Activated CD4-positive, alpha-beta T cell treated with anti-CD3 and anti-CD28 coated beads for 36 hours (primary cell): ENCODE results near the gene UBE2K. TPM values are rescaled to one million over a fixed set of nuclear protein-coding genes. Genes with fewer than 3 reads are reported as not detected.
"Not testable (repeated sequence)": the region's sequence is repeated elsewhere in the genome, so short reads cannot be mapped to it uniquely, and the experiment has no call there.

Experiments
- ATAC-seq: fragments of 200-7000 bp; cut with Tn5 transposase; one replicate; pipeline ENCODE4 v1.10.0; 2021; ENCODE audit warnings: mild to moderate bottlenecking, moderate library complexity
- CTCF ChIA-PET: fragments of 350-600 bp; sonication (Branson Sonifier 250); formaldehyde crosslinking; loops from one replicate; lab custom pipeline; 2021; ENCODE audit warnings: antibody characterized with exemption; lab: Charles Lee
- POLR2A ChIA-PET: fragments of 350-600 bp; sonication (Branson Sonifier 250); formaldehyde crosslinking; loops from one replicate; lab custom pipeline; 2021; ENCODE audit warnings: antibody characterized with exemption, inconsistent platforms; lab: Charles Lee
- DNase-seq: peaks from one replicate; pipeline ENCODE4 v3.0.0-alpha.2; 2020
- H3K27ac Mint-ChIP-seq: one replicate; pipeline ENCODE4 v1.8.0; 2021; ENCODE audit warnings: mixed read lengths
- H3K27me3 Mint-ChIP-seq: one replicate; pipeline ENCODE4 v1.8.0; 2021; ENCODE audit warnings: mixed read lengths
- H3K36me3 Mint-ChIP-seq: one replicate; pipeline ENCODE4 v1.8.0; 2021; ENCODE audit warnings: low read depth, mixed read lengths
- H3K4me1 Mint-ChIP-seq: one replicate; pipeline ENCODE4 v1.8.0; 2021; ENCODE audit warnings: mixed read lengths
- H3K4me3 Mint-ChIP-seq: one replicate; pipeline ENCODE4 v1.8.0; 2021; ENCODE audit warnings: mild to moderate bottlenecking, moderate library complexity, mixed read lengths
- H3K9me3 Mint-ChIP-seq: one replicate; pipeline ENCODE4 v1.8.0; 2021; ENCODE audit warnings: low read depth, mixed read lengths
- intact Hi-C, 2 experiments: fragments of 100-400 bp; cut with DNase I in 1 of 2; cut with micrococcal nuclease in 1 of 2; formaldehyde crosslinking; loops; one replicate each; pipeline versions ENCODE4 v1.14.2 to v1.15.1; 2022 to 2024; cut with DNase I, micrococcal nuclease
- total RNA-seq, 2 experiments: library from RNA; stranded (reverse); gene quantifications; one replicate each; pipeline ENCODE4 v1.2.3, GENCODE V29; 2021

The UBE2K gene
- total RNA-seq, 2 experiments from 2014 or later, result 87.2 to 122 TPM

DNA sequence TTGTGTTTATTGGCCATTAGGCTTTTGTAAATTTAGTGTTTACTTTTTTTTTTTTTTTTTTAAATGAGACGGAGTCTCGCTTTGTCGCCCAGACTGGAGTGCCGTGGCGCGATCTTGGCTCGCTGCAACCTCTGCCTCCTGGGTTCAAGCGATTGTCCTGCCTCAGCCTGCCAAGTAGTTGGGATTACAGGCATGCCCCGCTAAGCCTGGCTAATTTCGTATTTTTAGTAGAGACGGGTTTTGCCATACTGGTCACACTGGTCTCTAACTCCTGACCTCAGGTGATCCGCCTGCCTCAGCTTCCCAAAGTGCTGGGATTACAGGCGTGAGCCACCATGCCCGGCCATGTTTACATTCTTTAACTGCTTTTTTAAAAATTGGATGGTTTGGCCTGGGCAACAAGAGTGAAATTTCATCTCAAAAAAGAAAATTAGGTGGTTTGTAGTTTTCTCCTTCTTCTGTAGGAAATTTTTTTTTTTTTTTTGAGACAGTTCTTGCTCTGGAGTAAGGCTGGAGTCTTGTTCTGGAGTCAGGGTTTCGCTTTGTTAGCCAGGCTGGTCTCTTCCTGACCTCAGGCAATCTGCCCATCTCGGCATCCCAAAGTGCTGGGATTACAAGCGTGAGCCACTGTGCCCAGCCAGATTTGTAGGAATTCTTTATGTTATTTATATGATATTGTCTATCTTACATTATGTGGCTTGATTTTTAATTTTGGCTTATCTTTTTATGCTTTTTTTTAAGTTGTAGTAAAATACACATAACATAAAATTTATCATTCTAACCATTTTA is 15.1 kb downstream of the UBE2K start:
- intact Hi-C loops, result loop anchor here in 1 of 2 experiments (1.0 kb wide), 1 partner anchor 13 kb away; no protein-coding TSS in a partner anchor
- Mint-ChIP-seq H3K4me3 (no peak overlapping the region), H3K36me3 (peaks cover 30% of the 10 kb centered on the region), H3K27me3 (no peaks in the 10 kb centered on the region), H3K4me1 (peaks cover 58% of the 10 kb centered on the region), H3K27ac (no peak overlapping the region), H3K9me3 (no peaks in the 10 kb centered on the region)
- no peak for ATAC-seq
- DNase-seq, result no peak
- CTCF ChIA-PET, result no interaction called here
- POLR2A ChIA-PET, result interaction anchor here (0.6 kb wide), 2 partner anchors 168 to 977 kb away, joined by 4 to 7 read pairs; no protein-coding TSS in a partner anchor

DNA sequence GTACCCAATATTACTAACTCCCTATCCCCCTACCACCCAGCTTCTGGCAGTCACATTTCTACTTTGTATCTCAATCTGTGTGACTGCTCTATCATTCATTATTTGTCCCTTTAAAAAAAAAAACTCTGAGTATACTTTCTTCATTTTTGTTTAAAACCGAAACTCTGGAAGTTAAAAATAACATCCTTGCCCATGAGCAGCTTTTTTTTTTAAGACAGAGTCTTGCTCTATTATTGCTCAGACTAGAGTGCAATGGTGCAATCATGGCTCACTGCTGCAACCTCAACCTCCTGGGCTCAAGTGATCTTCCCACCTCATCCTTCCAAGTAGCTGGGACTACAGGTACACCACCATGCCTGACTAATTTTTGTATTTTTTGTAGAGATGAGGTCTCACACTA is 15.8 kb downstream of the UBE2K start:
- CTCF ChIA-PET, result no interaction called here
- ATAC-seq (peak; percentile 49), DNase-seq (no peak)
- intact Hi-C loops, result loop anchor here in 1 of 2 experiments (1.0 kb wide), 1 partner anchor 13 kb away; no protein-coding TSS in a partner anchor
- no peak overlapping the region for H3K27ac Mint-ChIP-seq
- POLR2A ChIA-PET, result interaction anchor here (0.6 kb wide), 2 partner anchors 167 to 976 kb away, joined by 4 to 7 read pairs; no protein-coding TSS in a partner anchor
- peaks cover 32% of the 10 kb centered on the region for H3K36me3 Mint-ChIP-seq
- no peaks in the 10 kb centered on the region for H3K9me3 Mint-ChIP-seq
- no peak overlapping the region for H3K4me3 Mint-ChIP-seq
- peaks cover 55% of the 10 kb centered on the region for H3K4me1 Mint-ChIP-seq
- H3K27me3 Mint-ChIP-seq, result no peaks in the 10 kb centered on the region

DNA sequence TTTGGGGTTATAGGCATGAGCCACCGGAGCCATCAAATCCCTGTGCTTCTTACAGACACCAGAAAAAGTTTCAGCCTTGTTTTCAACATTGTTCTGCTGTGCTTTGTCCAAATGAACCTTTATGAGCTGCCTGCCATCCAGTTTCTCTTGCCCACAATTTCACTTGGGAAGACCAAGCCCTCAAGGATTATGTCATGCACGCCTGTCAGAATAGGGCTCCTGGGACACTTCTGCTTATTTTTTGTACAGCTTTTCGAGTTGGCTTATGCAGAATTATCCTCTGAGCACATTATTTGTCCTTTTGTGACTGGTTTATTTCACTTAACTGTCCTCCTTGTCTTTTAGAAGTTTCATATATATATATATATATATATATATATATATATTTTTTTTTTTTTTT is 16.2 kb downstream of the UBE2K start:
- no peaks in the 10 kb centered on the region for H3K27me3 Mint-ChIP-seq
- ATAC-seq, result no peak
- H3K4me1 Mint-ChIP-seq, result peaks cover 55% of the 10 kb centered on the region
- DNase-seq, result no peak
- no peak overlapping the region for H3K4me3 Mint-ChIP-seq
- H3K9me3 Mint-ChIP-seq, result no peaks in the 10 kb centered on the region
- ChIA-PET POLR2A (no interaction called here), CTCF (no interaction called here)
- H3K36me3 Mint-ChIP-seq, result peaks cover 32% of the 10 kb centered on the region
- H3K27ac Mint-ChIP-seq, result no peak overlapping the region
- intact Hi-C loops, result no loop called here

DNA sequence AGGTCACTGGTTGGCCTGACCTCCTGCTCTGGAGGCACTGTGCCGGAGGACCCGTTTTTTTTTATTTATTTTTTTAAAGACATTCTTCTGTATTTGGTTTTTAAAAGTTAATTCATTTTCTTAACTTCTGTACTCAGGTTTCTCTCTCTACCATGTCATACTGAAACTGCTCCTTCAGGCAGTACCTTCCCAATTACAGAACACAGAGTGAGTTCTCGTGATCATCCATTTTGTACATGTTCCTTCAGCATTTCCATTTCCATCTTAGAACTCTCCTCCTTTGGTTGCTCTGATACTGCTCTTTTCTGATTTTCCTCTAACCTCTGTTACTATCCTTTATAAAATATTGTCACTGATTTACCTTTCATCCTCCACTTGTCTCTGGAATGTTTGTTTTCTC is 17.9 kb downstream of the UBE2K start:
- ChIA-PET CTCF (interaction anchor here (1.2 kb wide), 1 partner anchor 18 kb away, joined by 3 read pairs; the partner anchor contains the start of gene UBE2K), POLR2A (no interaction called here)
- Mint-ChIP-seq H3K27me3 (no peaks in the 10 kb centered on the region), H3K9me3 (no peaks in the 10 kb centered on the region), H3K4me3 (no peak overlapping the region), H3K36me3 (peaks cover 36% of the 10 kb centered on the region), H3K27ac (peak overlapping the region; percentile 61), H3K4me1 (peaks cover 58% of the 10 kb centered on the region)
- no peak for ATAC-seq
- intact Hi-C loops, result no loop called here
- DNase-seq, result no peak

DNA sequence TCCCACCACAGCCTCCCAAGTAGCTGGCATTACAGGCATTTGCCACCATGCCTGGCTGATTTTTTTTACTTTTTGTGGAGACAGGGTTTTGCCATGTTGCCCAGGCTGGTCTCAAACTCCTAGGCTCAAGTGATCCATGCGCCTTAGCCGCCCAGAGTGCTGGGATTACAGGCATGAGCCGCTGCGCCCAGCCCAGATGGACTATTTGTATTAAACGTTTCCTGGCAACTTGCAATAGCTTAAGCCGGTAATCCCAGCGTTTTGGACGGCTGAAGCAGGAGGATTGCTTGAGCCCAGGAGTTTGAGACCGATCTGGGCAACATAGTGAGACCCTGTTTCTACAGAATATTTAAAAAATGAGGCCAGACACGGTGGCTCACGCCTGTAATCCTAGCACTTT is 18.4 kb downstream of the UBE2K start:
- intact Hi-C loops, result no loop called here
- H3K4me1 Mint-ChIP-seq, result peaks cover 61% of the 10 kb centered on the region
- no peak overlapping the region for H3K4me3 Mint-ChIP-seq
- H3K36me3 Mint-ChIP-seq, result peaks cover 35% of the 10 kb centered on the region
- POLR2A ChIA-PET, result interaction anchor here (0.6 to 1.3 kb wide), 3 partner anchors 19 to 1020 kb away, joined by 3 read pairs; partner anchors contain the start of gene UBE2K
- H3K27me3 Mint-ChIP-seq, result no peaks in the 10 kb centered on the region
- no peak overlapping the region for H3K27ac Mint-ChIP-seq
- DNase-seq, result no peak
- no peak for ATAC-seq
- H3K9me3 Mint-ChIP-seq, result no peaks in the 10 kb centered on the region
- CTCF ChIA-PET, result interaction anchor here (0.7 to 1.2 kb wide), 2 partner anchors 19 to 34 kb away, joined by 3 to 4 read pairs; partner anchors contain the start of gene UBE2K

DNA sequence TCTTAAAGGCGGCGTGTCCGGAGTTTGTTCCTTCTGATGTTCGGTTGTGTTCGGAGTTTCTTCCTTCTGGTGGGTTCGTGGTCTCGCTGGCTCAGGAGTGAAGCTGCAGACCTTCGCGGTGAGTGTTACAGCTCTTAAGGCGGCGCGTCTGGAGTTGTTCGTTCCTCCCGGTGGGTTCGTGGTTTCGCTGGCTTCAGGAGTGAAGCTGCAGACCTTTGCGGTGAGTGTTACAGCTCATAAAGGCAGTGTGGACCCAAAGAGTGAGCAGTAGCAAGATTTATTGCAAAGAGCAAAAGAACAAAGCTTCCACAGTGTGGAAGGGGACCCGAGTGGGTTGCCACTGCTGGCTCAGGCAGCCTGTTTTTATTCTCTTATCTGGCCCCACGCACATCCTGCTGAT is 19.8 kb downstream of the UBE2K start:
- H3K9me3 Mint-ChIP-seq, H3K27me3 Mint-ChIP-seq, DNase-seq, ATAC-seq, intact Hi-C loops: not testable (repeated sequence)
- POLR2A ChIA-PET, result interaction anchor here (0.6 kb wide), 1 partner anchor 10 kb away, joined by 3 read pairs; no protein-coding TSS in a partner anchor
- peaks cover 56% of the 10 kb centered on the region for H3K4me1 Mint-ChIP-seq
- H3K36me3 Mint-ChIP-seq, result peaks cover 29% of the 10 kb centered on the region
- H3K27ac Mint-ChIP-seq, result peak overlapping the region; percentile 77
- CTCF ChIA-PET, result interaction anchor here (0.9 kb wide), 1 partner anchor 9 kb away, joined by 3 read pairs; no protein-coding TSS in a partner anchor
- H3K4me3 Mint-ChIP-seq, result peak overlapping the region; percentile 14

DNA sequence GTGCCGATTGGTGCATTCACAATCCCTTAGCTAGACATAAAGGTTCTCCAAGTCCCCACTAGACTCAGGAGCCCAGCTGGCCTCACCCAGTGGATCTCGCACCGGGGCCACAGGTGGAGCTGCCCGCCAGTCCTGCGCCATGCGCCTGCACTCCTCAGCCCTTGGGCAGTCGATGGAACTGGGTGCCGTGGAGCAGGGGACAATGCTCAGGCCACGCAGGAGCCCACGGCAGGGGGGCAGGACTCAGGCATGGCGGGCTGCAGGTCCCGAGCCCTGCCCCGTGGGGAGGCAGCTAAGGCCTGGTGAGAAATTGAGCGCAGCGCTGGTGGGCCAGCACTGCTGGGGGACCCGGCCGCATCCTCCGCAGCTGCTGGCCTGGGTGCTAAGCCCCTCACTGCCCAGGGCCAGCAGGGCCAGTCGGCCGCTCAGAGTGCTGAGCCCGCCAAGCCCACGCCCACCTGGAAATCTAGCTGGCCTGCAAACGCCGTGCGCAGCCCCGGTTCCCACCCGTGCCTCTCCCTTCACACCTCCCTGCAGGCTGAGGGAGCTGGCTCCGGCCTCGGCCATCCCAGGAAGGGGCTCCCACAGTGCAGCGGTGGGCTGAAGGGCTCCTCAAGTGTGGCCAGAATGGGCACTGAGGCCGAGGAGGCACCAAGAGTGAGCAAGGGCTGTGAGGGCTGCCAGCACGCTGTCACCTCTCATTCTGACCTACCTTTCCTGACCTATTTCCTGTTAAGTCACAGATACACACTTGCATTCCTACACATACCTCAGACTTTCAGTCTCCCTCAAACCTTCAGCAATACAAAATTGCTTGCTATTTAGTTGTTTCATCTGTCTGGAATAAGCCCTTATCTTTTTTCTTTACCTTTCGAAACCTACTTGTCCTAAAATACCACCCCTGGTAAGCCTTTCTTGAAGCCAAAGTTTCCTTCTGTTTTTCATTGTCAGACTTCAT is 20.7 kb downstream of the UBE2K start:
- H3K36me3 Mint-ChIP-seq, result peaks cover 27% of the 10 kb centered on the region

DNA sequence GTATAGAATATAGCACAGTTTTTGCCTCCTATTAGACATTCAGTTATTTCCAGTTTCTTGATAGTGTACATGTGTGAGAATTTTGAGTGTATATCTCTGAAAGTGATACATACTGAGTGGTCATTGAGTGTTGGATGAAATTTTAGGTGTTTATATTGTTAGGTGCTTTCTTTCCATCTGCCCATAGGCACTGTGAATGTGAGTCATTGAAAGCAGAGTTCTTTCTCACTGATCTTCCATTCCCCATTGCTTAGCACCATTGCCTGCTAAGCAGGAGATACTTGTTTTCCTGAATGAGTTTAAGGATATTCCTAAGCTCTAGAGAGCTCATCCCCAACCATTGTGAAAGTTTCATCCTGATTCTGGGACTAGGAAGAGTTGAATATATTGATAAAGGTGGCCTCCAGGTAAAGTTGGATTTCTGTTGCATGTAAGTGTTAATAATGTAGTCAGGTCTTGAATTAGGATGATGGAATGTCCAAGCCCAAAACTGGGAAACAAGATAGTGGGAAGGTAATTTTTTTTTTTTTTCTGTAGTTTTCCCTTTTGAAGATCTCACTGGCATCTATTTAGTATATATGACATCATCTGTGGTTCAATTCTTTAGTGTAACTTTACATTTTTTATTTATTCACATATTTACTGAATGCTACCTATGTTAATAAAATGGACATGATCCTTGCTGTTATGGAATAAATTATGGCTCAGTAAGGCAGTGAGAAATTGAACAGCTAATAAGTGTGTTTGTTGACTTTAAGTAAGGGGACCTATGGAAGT is 22.1 kb downstream of the UBE2K start:
- no peak for DNase-seq
- Mint-ChIP-seq H3K4me3 (no peak overlapping the region), H3K27me3 (no peaks in the 10 kb centered on the region), H3K9me3 (no peaks in the 10 kb centered on the region), H3K4me1 (peaks cover 50% of the 10 kb centered on the region), H3K36me3 (peaks cover 23% of the 10 kb centered on the region), H3K27ac (peak overlapping the region; percentile 32)
- ChIA-PET CTCF (interaction anchor here (0.6 to 1.6 kb wide), 5 partner anchors 10 to 29 kb away, joined by 3 to 5 read pairs (median 3); no protein-coding TSS in a partner anchor), POLR2A (interaction anchor here (0.6 kb wide), 1 partner anchor 938 kb away, joined by 4 read pairs; no protein-coding TSS in a partner anchor)
- peak; percentile 58 for ATAC-seq
- intact Hi-C loops, result no loop called here

More for the DNA sequence above, 20.7 kb downstream of the UBE2K start:
- H3K27ac Mint-ChIP-seq, result peak overlapping the region; percentile 35
- H3K4me1 Mint-ChIP-seq, result peaks cover 53% of the 10 kb centered on the region
- H3K27me3 Mint-ChIP-seq, result no peaks in the 10 kb centered on the region
- CTCF ChIA-PET, result interaction anchor here (0.9 to 1.6 kb wide), 3 partner anchors 8 to 10 kb away, joined by 3 to 5 read pairs (median 3); no protein-coding TSS in a partner anchor
- DNase-seq, result peak; percentile 34
- H3K9me3 Mint-ChIP-seq, result no peaks in the 10 kb centered on the region
- intact Hi-C loops, result no loop called here
- POLR2A ChIA-PET, result no interaction called here
- no peak overlapping the region for H3K4me3 Mint-ChIP-seq
- peak; percentile 79 for ATAC-seq

DNA sequence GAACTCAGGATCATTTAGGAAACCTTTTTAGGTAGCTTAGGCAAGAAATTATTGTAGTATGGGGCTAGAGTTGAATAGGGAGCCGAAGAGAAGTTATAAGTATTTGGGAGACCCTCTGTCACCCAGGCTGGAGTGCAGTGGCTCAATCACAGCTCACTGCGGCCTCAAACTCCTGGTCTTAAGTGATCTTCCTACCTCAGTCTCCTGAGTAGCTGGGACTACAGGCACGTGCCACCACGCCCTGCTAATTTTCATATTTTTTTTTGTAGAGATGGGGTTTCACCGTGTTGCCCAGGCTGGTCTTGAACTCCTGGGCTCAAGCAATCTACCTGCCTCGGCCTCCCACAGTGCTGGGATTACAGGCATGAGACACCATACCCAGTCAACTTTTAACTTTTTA is 23.3 kb downstream of the UBE2K start:
- POLR2A ChIA-PET, ATAC-seq, H3K27ac Mint-ChIP-seq, intact Hi-C loops, H3K27me3 Mint-ChIP-seq, DNase-seq, H3K9me3 Mint-ChIP-seq, H3K4me3 Mint-ChIP-seq: not testable (repeated sequence)
- H3K4me1 Mint-ChIP-seq, result peaks cover 48% of the 10 kb centered on the region
- CTCF ChIA-PET, result interaction anchor here (0.8 to 0.9 kb wide), 3 partner anchors 8 to 258 kb away, joined by 3 read pairs; no protein-coding TSS in a partner anchor
- peaks cover 16% of the 10 kb centered on the region for H3K36me3 Mint-ChIP-seq

DNA sequence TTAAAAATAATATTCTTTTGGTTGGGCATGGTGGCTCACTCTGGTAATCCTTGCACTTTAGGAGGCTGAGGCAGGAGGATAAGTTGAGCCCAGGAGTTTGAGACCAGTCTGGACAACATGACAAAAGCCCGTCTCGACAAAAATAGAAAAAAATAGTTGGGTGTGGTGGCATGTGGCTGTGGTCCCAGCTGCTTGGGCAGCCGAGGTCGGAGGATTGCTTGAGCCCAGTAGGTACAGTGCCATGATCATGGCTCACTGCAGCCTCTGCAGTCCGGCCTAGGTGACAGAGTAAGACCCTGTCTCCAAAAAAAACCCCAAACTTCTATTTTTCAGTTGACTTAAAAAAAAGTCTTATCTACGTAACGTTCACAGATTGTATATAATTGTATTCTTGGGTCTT is 23.9 kb downstream of the UBE2K start:
- CTCF ChIA-PET, result interaction anchor here (1.0 kb wide), 1 partner anchor 13 kb away, joined by 3 read pairs; no protein-coding TSS in a partner anchor
- intact Hi-C loops, result no loop called here
- no peak for ATAC-seq
- no peak for DNase-seq
- peaks cover 16% of the 10 kb centered on the region for H3K36me3 Mint-ChIP-seq
- peaks cover 53% of the 10 kb centered on the region for H3K4me1 Mint-ChIP-seq
- POLR2A ChIA-PET, result no interaction called here
- no peak overlapping the region for H3K4me3 Mint-ChIP-seq
- H3K9me3 Mint-ChIP-seq, result no peaks in the 10 kb centered on the region
- H3K27ac Mint-ChIP-seq, result no peak overlapping the region
- no peaks in the 10 kb centered on the region for H3K27me3 Mint-ChIP-seq
